OCI-LY7 (cell line): ENCODE results near the gene EML5. TPM values are rescaled to one million over a fixed set of nuclear protein-coding genes. Genes with fewer than 3 reads are reported as not detected.
A peak's percentile ranks its signal among the peaks of the same experiment; 100 is the strongest.

Source experiments
- BruUV-seq: library from RNA; stranded (reverse); fragments of 400-500 nt; replicated peaks from 2 replicates; lab custom pipeline; 2021; lab: Mats Ljungman, UMichigan
- CTCF ChIA-PET: fragments of 300-600 bp; sonication (Branson Sonifier 250); formaldehyde crosslinking; loops from one replicate; lab custom pipeline; 2022; ENCODE audit warnings: antibody characterized with exemption; ENCODE audit not compliant: unreplicated experiment; lab: Charles Lee
- POLR2A ChIA-PET: fragments of 300-600 bp; sonication (Branson Sonifier 250); formaldehyde crosslinking; loops from one replicate; lab custom pipeline; 2022; ENCODE audit warnings: antibody characterized with exemption; lab: Charles Lee
- DNase-seq: peaks from one replicate; pipeline ENCODE4 v3.0.0-alpha.2; 2015; ENCODE audit warnings: low spot score
- H2AFZ ChIP-seq: fragments of 200-600 bp; sonication (generic), shearing (Covaris generic); 2 replicates; pipeline ENCODE4 v1.6.1; 2014; ENCODE audit warnings: mild to moderate bottlenecking, antibody characterized with exemption, low read length, moderate library complexity
- H3K27ac ChIP-seq: fragments of 200-600 bp; sonication (generic); 2 replicates; pipeline ENCODE4 v1.5.1; 2014; ENCODE audit warnings: mixed run types, low read depth, mild to moderate bottlenecking, moderate library complexity, low read length, inconsistent platforms; ENCODE audit not compliant: poor library complexity, severe bottlenecking
- H3K36me3 ChIP-seq: fragments of 200-600 bp; sonication (generic); 2 replicates; pipeline ENCODE4 v1.6.1; 2014; ENCODE audit warnings: mild to moderate bottlenecking, antibody characterized with exemption, low read length, moderate library complexity, mixed read lengths; ENCODE audit not compliant: insufficient read depth
- H3K4me1 ChIP-seq: fragments of 200-600 bp; sonication (generic); 2 replicates; pipeline ENCODE4 v1.5.1; 2014; ENCODE audit warnings: mild to moderate bottlenecking, low read length; ENCODE audit not compliant: insufficient read depth, poor library complexity, severe bottlenecking
- H3K4me2 ChIP-seq: fragments of 200-600 bp; sonication (generic); 2 replicates; pipeline ENCODE4 v1.6.1; 2014; ENCODE audit warnings: mild to moderate bottlenecking, low read length
- H3K4me3 ChIP-seq: fragments of 200-600 bp; sonication (generic); 2 replicates; pipeline ENCODE4 v1.5.1; 2014; ENCODE audit warnings: mild to moderate bottlenecking, low read depth, low read length; ENCODE audit not compliant: poor library complexity, severe bottlenecking
- H3K79me2 ChIP-seq: fragments of 200-600 bp; sonication (generic); 2 replicates; pipeline ENCODE4 v1.6.1; 2016; ENCODE audit warnings: low read depth, mild to moderate bottlenecking, low read length, moderate library complexity, mixed read lengths; ENCODE audit not compliant: insufficient read depth
- H3K9me2 ChIP-seq: fragments of 200-600 bp; sonication (generic); 2 replicates; pipeline ENCODE4 v1.6.1; 2016; ENCODE audit warnings: mild to moderate bottlenecking, low read length, mixed read lengths; ENCODE audit not compliant: insufficient read depth
- H3K9me3 ChIP-seq: fragments of 200-600 bp; sonication (generic); 2 replicates; pipeline ENCODE4 v1.6.1; 2014; ENCODE audit warnings: mild to moderate bottlenecking, mixed run types, low read length, mixed read lengths
- H4K20me1 ChIP-seq: fragments of 200-600 bp; sonication (generic); 2 replicates; pipeline ENCODE4 v1.6.1; 2014; ENCODE audit warnings: mild to moderate bottlenecking, antibody characterized with exemption, low read length, moderate library complexity, mixed read lengths; ENCODE audit not compliant: insufficient read depth
- EZH2phosphoT487 ChIP-seq: fragments of 200-600 bp; sonication (generic); IDR thresholded peaks from 2 replicates; pipeline ENCODE4 v1.6.1; 2018; ENCODE audit warnings: low read depth, borderline replicate concordance, mild to moderate bottlenecking, mixed run types, antibody characterized with exemption, low read length, moderate library complexity, mixed read lengths
- intact Hi-C: fragments of 100-400 bp; cut with micrococcal nuclease; formaldehyde crosslinking; loops from one replicate; pipeline ENCODE4 v1.10.0; 2022; ENCODE audit not compliant: unreplicated experiment
- total RNA-seq, 2 experiments: library from RNA; depleted of rRNA in 1 of 2; stranded (reverse); fragments of >200 nt in 1 of 2; shearing (Covaris generic) in 1 of 2; gene quantifications; 2 replicates each; pipeline ENCODE4 v1.2.3, GENCODE V29; 2014 to 2022
- TF ChIP-seq, protein P1 (sequence below): fragments of 200-600 bp; sonication (generic); conservative IDR thresholded peaks from 2 replicates; pipeline ENCODE4 v1.5.1; 2014; ENCODE audit warnings: mild to moderate bottlenecking, antibody characterized with exemption, low read length, moderate library complexity, mixed read lengths

Gene EML5
- total RNA-seq, 2 experiments from 2014 or later: 1.8 to 5.6 TPM

DNA sequence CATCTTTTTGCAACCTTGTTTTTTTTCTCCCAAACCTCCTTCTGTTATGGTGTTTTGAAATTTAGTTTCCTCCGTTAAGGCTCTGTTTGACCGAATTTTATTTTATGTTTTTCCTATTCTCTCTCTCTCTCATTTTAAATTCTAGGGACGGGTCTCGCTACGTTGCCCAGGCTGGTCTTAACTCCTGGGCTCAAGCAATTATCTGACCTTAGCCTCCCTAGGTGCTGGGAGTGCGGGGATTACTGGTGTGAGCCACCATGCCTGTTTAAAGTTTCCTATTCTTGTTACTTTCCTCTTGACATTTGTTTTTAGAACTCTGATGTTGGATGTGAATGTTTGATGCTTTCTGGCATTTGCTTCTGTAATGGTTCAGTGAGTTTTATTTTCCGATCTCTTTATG lies 228.9 kb downstream of the EML5 start:
- H3K9me3 ChIP-seq: peaks cover 11% of the 10 kb centered on the region
- peaks cover 31% of the 10 kb centered on the region for H3K36me3 ChIP-seq
- peaks cover 25% of the 10 kb centered on the region for H3K79me2 ChIP-seq
- H3K4me2 ChIP-seq: peak overlapping the region; percentile 71
- no peaks in the 10 kb centered on the region for H3K9me2 ChIP-seq
- CTCF ChIA-PET: no interaction called here
- H3K4me3 ChIP-seq: peak overlapping the region; percentile 94
- H3K4me1 ChIP-seq: peaks cover 16% of the 10 kb centered on the region
- no TSS peak for BruUV-seq
- H3K27ac ChIP-seq: no peak overlapping the region
- DNase-seq: no peak
- intact Hi-C loops: loop anchor here (1.0 to 10.0 kb wide), 2 partner anchors 179 to 228 kb away; partner anchors contain the start of genes EML5 and SPATA7
- 0 out of 2 replicates have a peak, but pooled peaks cover 5% of the 10 kb centered on the region for H4K20me1 ChIP-seq
- POLR2A ChIA-PET: interaction anchor here (0.7 kb wide), 1 partner anchor 1155 kb away, joined by 3 read pairs; no protein-coding TSS in a partner anchor
- H2AFZ ChIP-seq: peak overlapping the region; percentile 83; the same call in 1 of the 2 replicates
- TF ChIP-seq EZH2phosphoT487: no peak
- TF ChIP-seq, protein P1, sequence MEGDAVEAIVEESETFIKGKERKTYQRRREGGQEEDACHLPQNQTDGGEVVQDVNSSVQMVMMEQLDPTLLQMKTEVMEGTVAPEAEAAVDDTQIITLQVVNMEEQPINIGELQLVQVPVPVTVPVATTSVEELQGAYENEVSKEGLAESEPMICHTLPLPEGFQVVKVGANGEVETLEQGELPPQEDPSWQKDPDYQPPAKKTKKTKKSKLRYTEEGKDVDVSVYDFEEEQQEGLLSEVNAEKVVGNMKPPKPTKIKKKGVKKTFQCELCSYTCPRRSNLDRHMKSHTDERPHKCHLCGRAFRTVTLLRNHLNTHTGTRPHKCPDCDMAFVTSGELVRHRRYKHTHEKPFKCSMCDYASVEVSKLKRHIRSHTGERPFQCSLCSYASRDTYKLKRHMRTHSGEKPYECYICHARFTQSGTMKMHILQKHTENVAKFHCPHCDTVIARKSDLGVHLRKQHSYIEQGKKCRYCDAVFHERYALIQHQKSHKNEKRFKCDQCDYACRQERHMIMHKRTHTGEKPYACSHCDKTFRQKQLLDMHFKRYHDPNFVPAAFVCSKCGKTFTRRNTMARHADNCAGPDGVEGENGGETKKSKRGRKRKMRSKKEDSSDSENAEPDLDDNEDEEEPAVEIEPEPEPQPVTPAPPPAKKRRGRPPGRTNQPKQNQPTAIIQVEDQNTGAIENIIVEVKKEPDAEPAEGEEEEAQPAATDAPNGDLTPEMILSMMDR: no peak

DNA sequence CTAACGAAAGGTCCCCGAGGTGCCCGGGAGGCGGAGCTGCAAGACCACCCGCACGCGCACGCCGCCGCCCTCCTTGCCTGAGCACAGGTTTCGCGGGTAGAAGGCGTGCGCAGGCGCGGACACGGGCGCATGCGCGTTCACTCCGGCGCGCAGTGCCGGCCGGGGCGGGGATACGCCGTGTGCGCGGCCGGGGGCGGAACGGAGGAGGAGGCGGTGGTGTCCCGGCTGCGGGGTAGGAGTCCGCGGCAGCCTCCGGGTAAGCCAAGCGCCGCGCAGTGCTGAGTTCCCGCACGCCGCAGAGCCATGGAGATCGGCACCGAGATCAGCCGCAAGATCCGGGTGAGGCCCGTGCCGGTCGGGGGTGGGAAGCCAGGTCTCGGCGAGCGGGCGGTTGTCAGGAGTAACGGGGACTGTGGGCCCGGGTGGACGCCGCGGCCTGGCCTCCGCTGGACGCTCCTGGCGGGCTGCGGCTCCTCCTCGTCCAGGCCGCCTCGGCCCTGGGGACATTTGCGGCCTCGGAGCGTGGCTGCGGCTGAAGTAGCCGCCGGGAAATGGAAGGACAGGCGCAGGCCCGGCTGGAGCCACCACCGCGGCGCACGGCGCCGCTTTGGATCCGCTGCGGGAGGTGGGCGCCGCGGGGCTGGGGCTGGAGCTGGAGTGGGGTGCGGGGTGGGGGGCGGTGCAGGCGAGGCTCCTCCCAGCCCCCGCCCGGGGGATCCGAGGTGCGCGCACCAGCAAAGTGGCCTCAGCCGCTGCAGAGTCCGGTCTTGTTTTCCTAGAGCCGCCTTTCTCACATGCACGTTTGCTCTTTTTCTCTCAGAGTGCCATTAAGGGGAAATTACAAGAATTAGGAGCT lies 229.7 kb downstream of the EML5 start, which contains the start of gene ZC3H14:
ZC3H14 (plus strand) TSS at position 207 of the 856 bp plus-strand sequence; CDS start at position 304, 97 bp downstream.
- TF ChIP-seq EZH2phosphoT487: no peak
- TF ChIP-seq, protein P1: peak; percentile 39; the same call in 1 of the 2 replicates
- Histone ChIP-seq H3K4me1 (peaks cover 16% of the 10 kb centered on the region), H3K36me3 (peaks cover 23% of the 10 kb centered on the region), H4K20me1 (0 out of 2 replicates have a peak, but pooled peaks cover 5% of the 10 kb centered on the region), H3K9me3 (peaks cover 7% of the 10 kb centered on the region), H3K27ac (peak within 1 kb of the TSS; percentile 43), H3K79me2 (peaks cover 25% of the 10 kb centered on the region), H3K4me3 (peak within 1 kb of the TSS; percentile 94), H2AFZ (peak within 1 kb of the TSS; percentile 83), H3K9me2 (no peaks in the 10 kb centered on the region), H3K4me2 (peak within 1 kb of the TSS; percentile 71)
- ChIA-PET POLR2A (interaction anchor here (0.7 kb wide), 1 partner anchor 1154 kb away, joined by 3 read pairs; no protein-coding TSS in a partner anchor), CTCF (interaction anchor here (0.5 kb wide), 1 partner anchor 237 kb away, joined by 3 read pairs; no protein-coding TSS in a partner anchor)
- DNase-seq: peak; percentile 90
- BruUV-seq: no TSS peak
- intact Hi-C loops: loop anchor here (1.0 to 10.0 kb wide), 2 partner anchors 178 to 229 kb away; partner anchors contain the start of genes EML5 and SPATA7
